ENCODE measurements around the gene POMGNT2.

GRCh38 chr3:43095370-43095769 lies 10.5 kb downstream of the POMGNT2 start:
- TF ChIP-seq CTCF (IDR thresholded peaks at IDR 0.05), result no peak
- no peak for TF ChIP-seq POLR2A (IDR thresholded peaks at IDR 0.05)

Measured in body of pancreas (tissue), 4 donors.